Stomach (tissue), 4 donors: Measurements from ENCODE around the gene GABBR2.

Experiments
- POLR2A ChIP-seq, 4 donors: fragments of 450-650 bp; IDR thresholded peaks; one replicate each; pipeline ENCODE4 v1.6.1; 2016; ENCODE audit warnings: antibody characterized with exemption in 4 of 4, control low read depth in 2 of 4, mild to moderate bottlenecking in 1 of 4, moderate library complexity in 1 of 4
- POLR2AphosphoS5 ChIP-seq, 3 donors: sonication (generic); formaldehyde crosslinking; IDR thresholded peaks; one replicate each; pipeline ENCODE4 v1.6.1; 2016; ENCODE audit warnings: antibody characterized with exemption in 3 of 3
- TF ChIP-seq, protein P1 (sequence below), 7 experiments: fragments of 450-650 bp in 4 of 7; fragments of 200-600 bp in 3 of 7; sonication (generic) in 3 of 7; IDR thresholded peaks; one replicate each; pipeline ENCODE4 v1.5.1; 2016 to 2019; ENCODE audit warnings: antibody characterized with exemption in 7 of 7, control low read depth in 2 of 7, mild to moderate bottlenecking in 1 of 7

DNA sequence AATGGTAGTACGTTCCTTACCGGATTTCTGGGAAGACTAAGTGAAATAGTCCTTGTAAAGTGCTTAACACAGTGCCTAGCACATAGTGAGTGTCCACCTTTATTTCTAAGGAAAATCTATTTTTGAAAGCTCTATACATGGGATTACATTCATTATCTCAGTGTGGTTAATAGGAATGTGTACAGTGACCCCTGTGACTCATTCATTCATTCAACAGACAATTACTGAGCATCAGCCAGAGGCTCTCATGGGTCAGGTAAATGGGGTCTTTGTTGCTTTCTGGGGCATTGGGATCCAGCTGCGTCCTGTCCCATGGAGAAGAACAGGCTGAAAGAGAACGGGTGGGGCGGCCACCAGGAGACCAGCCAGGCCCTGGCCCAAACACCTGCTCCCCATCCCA is 227.1 kb downstream of the GABBR2 start:
- TF ChIP-seq POLR2A (IDR thresholded peaks at IDR 0.05) (no peak), POLR2AphosphoS5 (IDR thresholded peaks at IDR 0.05) (no peak)
- TF ChIP-seq, protein P1, sequence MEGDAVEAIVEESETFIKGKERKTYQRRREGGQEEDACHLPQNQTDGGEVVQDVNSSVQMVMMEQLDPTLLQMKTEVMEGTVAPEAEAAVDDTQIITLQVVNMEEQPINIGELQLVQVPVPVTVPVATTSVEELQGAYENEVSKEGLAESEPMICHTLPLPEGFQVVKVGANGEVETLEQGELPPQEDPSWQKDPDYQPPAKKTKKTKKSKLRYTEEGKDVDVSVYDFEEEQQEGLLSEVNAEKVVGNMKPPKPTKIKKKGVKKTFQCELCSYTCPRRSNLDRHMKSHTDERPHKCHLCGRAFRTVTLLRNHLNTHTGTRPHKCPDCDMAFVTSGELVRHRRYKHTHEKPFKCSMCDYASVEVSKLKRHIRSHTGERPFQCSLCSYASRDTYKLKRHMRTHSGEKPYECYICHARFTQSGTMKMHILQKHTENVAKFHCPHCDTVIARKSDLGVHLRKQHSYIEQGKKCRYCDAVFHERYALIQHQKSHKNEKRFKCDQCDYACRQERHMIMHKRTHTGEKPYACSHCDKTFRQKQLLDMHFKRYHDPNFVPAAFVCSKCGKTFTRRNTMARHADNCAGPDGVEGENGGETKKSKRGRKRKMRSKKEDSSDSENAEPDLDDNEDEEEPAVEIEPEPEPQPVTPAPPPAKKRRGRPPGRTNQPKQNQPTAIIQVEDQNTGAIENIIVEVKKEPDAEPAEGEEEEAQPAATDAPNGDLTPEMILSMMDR (IDR thresholded peaks at IDR 0.05), result no peak
